ENCODE measurements around the gene EIF2B2.
"Not testable (repeated sequence)": the region's sequence is repeated elsewhere in the genome, so short reads cannot be mapped to it uniquely, and the experiment has no call there.

The EIF2B2 gene

DNA sequence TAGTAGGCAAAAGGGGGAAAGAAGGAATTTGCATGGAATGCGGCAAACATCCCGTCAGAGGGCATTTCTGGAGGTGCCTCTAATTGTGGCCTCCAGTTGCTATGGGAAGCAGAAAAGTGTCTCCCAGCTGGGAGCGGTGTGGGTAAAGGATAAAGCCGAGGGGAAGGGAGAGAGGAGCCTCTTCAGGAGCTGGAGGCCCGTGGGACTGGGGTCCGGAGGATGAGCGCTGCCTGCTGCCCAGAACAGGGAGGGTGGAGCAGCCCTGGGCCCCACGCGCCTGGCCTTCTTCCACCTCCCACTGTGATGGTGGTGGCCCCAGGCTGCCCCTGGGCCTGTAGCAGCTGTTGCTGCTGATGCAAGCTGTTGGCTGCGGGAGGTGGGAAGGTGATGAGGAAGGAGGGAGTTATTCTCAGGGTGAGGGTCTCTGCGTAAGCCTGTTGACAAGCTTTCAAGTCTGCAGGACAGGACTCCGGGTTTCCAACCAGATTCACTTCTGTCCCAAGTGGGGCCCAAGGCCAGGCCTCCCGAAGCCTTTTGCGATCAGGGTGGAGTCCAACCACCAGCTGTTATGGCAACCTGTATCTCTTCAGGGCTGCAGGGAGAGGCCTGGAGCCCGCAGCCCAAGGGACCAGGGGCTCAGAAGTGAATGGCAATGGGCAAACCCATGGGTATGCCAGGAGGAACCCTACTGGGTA, 28.2 kb upstream of the EIF2B2 start:
- DNase-seq = peak; percentile 43

- DNase-seq = peak; percentile 50
Measured at GRCh38 chr14:74975059-74975810, 27.5 kb upstream of the EIF2B2 start.

GRCh38 chr14:74976264-74977113, 26.2 kb upstream of the EIF2B2 start:
- DNase-seq = peak; percentile 48

DNA sequence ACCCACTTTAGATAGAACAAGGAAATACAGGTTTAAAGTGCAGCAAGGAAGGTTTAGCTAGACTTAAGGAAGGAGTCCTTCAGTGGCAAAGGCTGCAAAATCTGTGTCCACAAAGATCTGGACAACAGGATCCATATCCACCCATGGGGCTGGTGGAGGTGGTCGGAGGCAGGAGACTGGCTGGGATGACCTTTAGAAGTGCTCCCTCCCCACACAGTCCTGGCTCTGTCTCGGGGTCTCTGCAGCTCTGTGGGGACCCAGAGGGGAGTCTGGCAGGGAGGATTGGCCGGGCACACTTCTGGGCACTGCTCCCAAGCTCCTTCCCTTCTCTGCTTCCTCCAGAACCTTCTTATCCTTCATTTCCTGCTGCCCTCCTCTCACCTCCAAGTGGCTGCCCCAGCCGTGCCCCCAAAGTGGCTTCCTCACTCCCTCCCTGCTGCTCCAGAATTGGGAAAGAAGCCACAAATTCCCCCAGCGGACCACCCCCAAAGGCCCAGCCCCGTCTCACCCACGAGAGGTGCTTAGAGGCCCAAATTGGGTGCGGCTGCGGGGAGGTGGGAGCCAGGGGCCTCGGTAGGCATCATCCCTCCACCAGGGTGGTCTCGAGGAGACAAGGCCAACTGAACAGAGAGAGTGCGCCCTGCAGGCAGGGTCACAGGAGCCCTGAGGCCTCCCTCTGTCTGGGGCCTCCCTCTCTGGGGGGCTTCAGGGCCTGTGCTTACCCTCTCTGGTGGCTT, 25.4 kb upstream of the EIF2B2 start:
- peak; percentile 52 for DNase-seq

GRCh38 chr14:74977901-74978385, 24.8 kb upstream of the EIF2B2 start:
- DNase-seq = no peak

DNA sequence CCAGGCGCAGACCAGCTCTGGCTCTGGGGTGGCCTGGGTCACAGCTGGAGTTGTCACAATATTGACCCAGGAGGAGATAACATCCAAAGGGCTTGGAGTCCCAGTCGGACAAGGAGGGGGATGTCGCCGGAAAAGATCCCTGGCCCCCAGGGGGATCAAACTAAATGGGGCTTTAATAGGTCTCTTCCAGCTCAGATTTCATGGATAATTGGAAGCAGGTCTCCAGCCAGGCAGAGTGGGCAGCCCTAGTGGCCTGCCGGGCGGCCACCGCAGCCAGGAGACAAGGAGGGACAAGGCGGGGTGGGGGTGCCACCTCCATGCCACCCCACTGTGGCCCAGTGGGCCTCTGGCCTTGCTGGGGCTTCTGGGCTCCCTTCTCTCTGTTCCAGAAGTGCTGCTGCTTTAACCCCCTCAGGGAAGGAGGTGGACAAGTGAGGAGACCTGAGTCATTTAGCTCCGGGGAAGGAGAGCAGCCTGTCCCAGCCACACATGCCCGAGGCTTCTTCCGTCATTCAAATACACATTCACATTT, 24.2 kb upstream of the EIF2B2 start:
- DNase-seq = peak; percentile 31

GRCh38 chr14:74979029-74979428, 23.7 kb upstream of the EIF2B2 start:
- no peak for DNase-seq

DNA sequence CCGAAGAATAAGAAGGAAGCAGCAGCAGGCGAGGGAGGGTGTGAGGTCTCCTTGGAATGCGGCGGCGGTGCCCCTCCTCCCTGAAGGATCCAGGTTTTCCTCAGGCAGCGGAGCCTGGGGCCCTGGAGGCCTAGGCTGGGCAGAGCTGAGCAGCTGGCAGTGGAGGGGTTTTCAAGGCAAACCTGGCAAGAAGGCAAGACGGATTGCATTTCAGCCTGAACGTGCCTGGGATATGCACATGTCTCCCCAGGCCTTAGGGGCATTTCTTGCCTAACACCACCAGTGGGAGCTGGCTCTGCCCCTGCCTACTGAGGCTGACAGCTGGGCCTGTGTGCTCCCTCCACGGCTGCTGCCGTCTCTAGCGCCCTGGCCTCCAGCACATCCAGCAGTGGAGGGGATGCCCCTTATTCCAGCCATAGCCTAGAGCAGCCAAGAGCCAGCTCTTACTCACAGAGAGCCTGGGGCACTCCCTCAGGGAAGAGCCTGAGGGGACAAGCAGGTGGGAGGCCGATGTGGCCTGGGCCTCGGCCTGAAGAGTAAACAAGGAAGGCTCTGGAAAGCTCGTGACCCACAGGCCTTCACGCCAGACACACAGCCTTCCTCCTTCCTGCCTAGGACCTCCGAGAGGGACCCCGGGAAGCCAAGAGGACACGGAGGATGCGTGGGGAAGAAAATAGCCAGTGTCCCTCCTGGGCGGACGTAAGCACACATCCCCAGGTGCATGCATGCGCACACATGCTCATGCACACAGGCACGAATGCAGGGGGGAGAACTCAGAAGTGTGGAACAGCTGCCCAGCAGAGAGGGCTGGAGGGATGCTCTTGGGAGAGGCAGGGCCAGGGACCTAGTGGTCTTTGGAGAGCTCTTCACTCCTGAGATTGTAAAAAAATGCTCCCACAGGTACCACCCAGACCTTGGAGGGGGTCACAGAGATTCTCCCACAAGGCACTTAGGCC, 23.0 kb upstream of the EIF2B2 start:
- DNase-seq = no peak

DNA sequence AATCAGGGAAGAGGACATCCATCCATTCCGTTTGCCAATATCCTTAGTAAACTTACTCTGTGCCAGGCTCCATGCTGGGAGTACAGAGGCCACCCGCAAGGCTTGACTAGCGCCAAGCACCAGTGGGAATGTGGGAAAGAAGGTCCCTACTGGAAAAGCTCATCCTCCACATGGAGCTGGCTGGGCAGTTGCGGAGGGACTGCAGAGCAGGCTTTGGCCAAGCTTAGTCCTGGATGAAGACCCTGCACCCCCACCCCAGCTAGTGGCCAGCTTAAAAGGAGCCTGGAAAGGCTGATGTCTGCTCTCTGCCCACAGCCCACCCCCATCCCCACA, 22.4 kb upstream of the EIF2B2 start:
- DNase-seq = no peak

DNA sequence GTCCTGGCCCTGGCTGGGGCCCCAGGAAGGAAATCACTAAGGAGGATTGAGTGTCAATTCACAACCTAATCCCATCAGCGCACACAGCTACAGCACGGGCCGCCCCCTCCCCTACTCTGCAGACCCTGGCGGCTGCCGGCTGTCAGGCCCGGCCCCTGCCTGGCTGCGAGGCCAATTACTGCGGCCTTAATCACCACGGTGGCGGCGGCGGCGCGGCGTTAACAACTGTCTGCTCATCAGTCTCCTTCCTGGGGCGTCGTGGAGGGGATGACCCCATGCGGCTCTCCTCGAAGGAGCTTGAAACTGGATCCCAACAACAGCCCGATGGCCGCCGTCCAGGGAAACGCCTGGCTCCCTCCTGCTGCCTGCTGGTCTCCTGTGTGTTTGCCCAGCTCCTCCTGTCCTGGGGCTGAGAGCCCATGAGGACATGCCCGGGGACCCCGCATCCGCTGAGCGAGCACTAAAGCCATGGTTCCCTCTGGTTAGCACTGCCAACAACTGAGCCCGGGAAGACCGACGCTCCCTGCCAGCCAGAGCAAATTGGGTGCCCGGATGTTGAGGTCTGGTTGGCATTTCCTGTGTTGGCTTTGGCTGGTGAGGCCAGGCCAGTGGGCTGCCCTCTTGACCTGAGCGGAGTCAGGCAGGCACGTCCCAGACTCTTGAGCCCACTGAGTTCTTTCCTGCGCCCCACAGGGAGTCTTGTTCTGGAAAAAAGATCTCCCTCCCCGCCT, 21.8 kb upstream of the EIF2B2 start:
- DNase-seq = no peak

DNA sequence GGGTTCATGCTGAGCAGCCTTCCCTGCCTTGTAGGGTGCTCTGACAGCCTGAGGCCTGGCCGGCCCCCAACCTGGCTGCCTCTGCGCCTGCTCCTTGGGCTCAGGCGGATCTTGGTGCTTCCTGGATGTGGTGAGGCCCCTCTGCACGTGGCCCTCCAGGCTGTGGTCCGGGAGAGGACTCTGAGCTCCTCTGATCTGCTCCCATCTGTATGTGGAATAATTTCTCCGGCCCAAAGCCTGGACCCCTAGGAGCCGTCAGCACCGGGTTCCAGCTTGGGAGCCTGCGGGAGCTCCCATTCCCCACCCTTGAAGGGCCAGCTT, 21.3 kb upstream of the EIF2B2 start:
- no peak for DNase-seq

GRCh38 chr14:74981833-74982232, 20.9 kb upstream of the EIF2B2 start:
- no peak for DNase-seq

DNA sequence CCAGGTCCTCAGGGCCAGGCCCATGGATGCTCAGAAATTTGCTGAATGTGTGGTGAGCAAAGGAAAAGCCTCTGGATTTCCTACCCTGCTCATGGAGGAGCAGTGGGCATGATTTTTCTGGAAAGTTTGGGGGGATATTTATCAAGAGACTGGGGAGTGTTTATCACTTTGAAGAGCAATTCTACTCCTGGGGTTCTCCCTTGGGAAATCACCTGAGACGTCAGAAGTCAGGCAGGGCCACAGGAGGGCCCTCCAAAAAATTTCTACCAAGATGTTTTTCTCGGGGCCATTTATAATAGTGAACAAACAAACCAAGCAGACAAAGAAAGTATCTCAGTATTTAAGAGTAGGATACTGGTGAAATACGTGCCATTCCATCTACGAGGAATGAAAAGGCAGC, 20.1 kb upstream of the EIF2B2 start:
- no peak for DNase-seq

GRCh38 chr14:74983343-74983742, 19.4 kb upstream of the EIF2B2 start:
- DNase-seq = no peak

DNA sequence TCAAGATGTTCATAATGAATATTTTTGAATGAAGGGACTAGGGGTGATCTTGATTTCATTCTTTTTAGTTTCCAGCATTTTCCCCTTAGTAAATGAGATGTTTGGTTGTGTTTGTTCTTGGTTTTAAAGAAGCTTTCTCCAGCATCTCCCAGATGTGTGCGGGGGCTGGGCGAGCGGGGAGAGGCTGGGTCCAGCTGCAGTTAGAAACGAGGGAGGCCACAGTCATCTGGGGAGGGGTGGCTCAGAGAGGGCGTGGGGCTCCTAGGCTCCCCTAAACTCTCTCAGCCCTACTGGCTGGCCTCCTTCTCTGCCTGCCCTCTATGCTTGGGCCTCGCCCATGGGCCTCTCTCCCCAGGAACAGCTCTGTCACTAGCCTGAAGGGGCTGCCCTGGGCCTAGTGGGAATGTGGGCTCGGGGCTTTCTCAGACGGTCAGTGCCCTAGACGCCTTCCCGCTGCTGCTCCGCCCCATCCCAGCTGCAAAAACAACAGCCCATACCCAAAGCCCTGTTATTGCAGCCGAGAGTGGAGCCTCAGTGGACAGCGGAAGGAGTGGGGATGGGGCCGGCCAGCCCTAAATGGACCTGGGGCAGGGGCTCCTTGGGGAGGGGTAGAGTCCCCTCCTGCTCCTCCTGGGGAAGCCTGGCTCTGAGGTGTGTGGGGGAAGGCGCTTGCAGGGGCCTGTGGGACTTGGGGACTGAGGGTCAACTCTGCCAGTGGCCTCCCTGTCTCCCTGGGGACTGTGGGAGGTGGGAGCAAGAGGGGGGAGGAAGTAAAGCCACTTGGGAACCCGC, 18.3 kb upstream of the EIF2B2 start:
- DNase-seq = no peak

- DNase-seq = no peak
Measured at GRCh38 chr14:74985028-74985310, 17.8 kb upstream of the EIF2B2 start.

DNA sequence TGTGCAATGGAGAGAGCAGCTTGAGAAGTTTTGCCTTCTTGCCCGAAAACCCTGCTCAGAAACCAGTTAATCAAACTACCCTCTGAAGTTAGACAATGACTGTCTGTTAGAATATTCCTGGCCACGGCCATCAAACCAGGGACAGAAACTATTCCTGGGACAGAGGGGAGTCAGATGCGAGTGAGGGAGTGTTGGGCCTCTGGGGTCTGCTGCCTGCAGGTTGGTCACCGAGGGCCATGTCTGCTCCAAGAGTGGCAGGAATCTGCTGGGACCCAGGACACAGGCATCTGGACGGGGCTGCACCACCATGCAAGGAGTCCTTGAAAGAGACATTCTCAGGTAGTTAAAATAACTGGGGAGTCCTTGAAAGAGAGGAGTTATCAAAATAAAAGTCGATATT, 16.9 kb upstream of the EIF2B2 start:
- DNase-seq = no peak

- no peak for DNase-seq
Measured at GRCh38 chr14:74988131-74988530, 14.6 kb upstream of the EIF2B2 start.

DNA sequence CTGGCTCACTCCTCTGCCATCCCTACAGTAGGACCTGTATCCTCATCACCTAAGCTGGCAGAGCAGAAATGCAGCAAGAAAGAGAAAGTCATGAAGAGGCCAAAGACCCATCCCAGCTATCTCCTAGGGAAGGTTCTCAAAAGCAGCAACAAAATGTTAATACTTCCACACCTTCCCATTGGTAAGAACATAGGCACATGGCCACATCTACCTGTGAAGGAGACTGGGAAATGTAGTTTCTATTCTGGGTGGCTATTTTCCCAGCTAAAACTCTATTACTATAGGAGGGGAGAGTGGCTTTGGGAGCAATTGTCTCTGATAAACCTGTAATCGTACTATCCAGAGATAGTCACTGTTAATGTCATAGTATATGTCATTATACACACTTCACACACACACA, 13.7 kb upstream of the EIF2B2 start:
- DNase-seq = no peak

- not testable (repeated sequence) for DNase-seq
Measured at GRCh38 chr14:74994182-74994581, 8.5 kb upstream of the EIF2B2 start.
